HL-60 (cell line): Measurements from ENCODE around the gene CASKIN2.

Experiments
- SPI1 ChIP-seq: IDR thresholded peaks from 2 replicates; pipeline ENCODE4 v1.6.1; 2012; ENCODE audit warnings: low read depth, mild to moderate bottlenecking, borderline replicate concordance
- TF ChIP-seq, protein P1 (sequence below): IDR thresholded peaks from one replicate; pipeline ENCODE4 v1.5.1; 2011; ENCODE audit warnings: low read length, control low read depth, inconsistent platforms; ENCODE audit not compliant: insufficient read depth

DNA sequence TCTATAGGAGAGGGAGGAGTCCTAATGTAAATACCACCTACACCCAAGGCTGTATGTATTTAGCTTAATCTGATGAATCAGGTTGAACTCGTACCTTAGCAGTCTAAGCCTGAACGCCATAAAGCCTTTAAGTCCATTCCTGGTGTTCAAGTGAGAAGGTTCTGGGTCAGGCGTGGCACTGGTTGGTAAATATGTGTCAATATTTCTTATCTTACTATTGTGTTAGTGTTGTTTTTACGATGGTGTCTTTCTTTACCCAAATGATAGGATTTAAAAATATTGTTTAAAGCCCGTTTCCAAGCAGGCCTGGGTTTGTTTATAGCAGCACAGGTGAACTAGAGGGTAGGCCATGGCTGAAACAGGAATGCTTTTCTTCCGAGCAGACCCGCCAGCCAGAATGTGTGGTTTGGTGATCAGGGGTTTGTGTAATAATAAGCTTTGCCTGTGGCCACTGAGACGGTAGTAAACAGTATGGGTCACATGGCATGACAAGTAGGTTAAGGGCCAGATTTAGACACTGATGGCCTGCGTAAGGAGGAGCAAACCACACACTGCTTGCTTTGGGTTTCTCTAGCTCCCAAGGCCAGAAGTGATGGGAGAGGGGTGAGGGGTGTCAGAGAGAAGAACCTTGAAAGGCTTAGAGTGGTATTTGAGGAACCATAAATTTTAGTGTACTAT, 55.6 kb downstream of the CASKIN2 start:
- TF ChIP-seq, protein P1, sequence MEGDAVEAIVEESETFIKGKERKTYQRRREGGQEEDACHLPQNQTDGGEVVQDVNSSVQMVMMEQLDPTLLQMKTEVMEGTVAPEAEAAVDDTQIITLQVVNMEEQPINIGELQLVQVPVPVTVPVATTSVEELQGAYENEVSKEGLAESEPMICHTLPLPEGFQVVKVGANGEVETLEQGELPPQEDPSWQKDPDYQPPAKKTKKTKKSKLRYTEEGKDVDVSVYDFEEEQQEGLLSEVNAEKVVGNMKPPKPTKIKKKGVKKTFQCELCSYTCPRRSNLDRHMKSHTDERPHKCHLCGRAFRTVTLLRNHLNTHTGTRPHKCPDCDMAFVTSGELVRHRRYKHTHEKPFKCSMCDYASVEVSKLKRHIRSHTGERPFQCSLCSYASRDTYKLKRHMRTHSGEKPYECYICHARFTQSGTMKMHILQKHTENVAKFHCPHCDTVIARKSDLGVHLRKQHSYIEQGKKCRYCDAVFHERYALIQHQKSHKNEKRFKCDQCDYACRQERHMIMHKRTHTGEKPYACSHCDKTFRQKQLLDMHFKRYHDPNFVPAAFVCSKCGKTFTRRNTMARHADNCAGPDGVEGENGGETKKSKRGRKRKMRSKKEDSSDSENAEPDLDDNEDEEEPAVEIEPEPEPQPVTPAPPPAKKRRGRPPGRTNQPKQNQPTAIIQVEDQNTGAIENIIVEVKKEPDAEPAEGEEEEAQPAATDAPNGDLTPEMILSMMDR: no peak
- no peak for TF ChIP-seq SPI1
